Measurements from ENCODE around the gene POU2F2. TPM values are rescaled to one million over a fixed set of nuclear protein-coding genes. Genes with fewer than 3 reads are reported as not detected.

The POU2F2 gene
- total RNA-seq, 4 donors from 2014 or later: 0.55 to 3.2 (median 0.77) TPM; not detected in 1

GRCh38 chr19:42054205-42054604 is 78.0 kb downstream of the POU2F2 start:
- no peak for TF ChIP-seq CTCF (IDR thresholded peaks at IDR 0.05)
- Histone ChIP-seq H3K4me1 (no peaks in the 10 kb centered on the region), H3K27me3 (no peaks in the 10 kb centered on the region), H3K9me3 (no peaks in the 10 kb centered on the region), H3K27ac (no peak overlapping the region), H3K36me3 (no peaks in the 10 kb centered on the region), H3K4me3 (no peak overlapping the region)
- no peak for DNase-seq
- intact Hi-C loops (cut with DNase I; ENCODE audit: low total_unique reads): no loop called here

GRCh38 chr19:42053037-42053935 is 79.0 kb downstream of the POU2F2 start:
- H3K36me3 ChIP-seq: no peaks in the 10 kb centered on the region
- intact Hi-C loops (cut with DNase I; ENCODE audit: low total_unique reads): no loop called here
- DNase-seq: no peak

GRCh38 chr19:42052241-42052863 is 79.9 kb downstream of the POU2F2 start:
- no peak overlapping the region for H3K4me3 ChIP-seq
- no peak for DNase-seq
- no peaks in the 10 kb centered on the region for H3K27me3 ChIP-seq
- intact Hi-C loops (cut with DNase I; ENCODE audit: low total_unique reads): no loop called here
- no peak for TF ChIP-seq POLR2A (IDR thresholded peaks at IDR 0.05)
- H3K36me3 ChIP-seq: no peaks in the 10 kb centered on the region
- H3K4me1 ChIP-seq: no peaks in the 10 kb centered on the region
- no peaks in the 10 kb centered on the region for H3K9me3 ChIP-seq
- H3K27ac ChIP-seq: no peak overlapping the region

More at GRCh38 chr19:42053037-42053935, 79.0 kb downstream of the POU2F2 start:
- Histone ChIP-seq H3K27ac (no peak overlapping the region), H3K9me3 (no peaks in the 10 kb centered on the region), H3K4me1 (no peaks in the 10 kb centered on the region), H3K4me3 (no peak overlapping the region), H3K27me3 (no peaks in the 10 kb centered on the region)
- TF ChIP-seq CTCF (IDR thresholded peaks at IDR 0.05) (no peak), POLR2A (IDR thresholded peaks at IDR 0.05) (no peak)

- no peaks in the 10 kb centered on the region for H3K27me3 ChIP-seq
- H3K27ac ChIP-seq: no peak overlapping the region
- no peaks in the 10 kb centered on the region for H3K36me3 ChIP-seq
- DNase-seq: no peak
- no peak for TF ChIP-seq POLR2A (IDR thresholded peaks at IDR 0.05)
- TF ChIP-seq CTCF (IDR thresholded peaks at IDR 0.05): no peak
- H3K4me1 ChIP-seq: no peaks in the 10 kb centered on the region
- intact Hi-C loops (cut with DNase I; ENCODE audit: low total_unique reads): no loop called here
- H3K9me3 ChIP-seq: no peaks in the 10 kb centered on the region
- no peak overlapping the region for H3K4me3 ChIP-seq
Measured at GRCh38 chr19:42051166-42052115, 80.8 kb downstream of the POU2F2 start.

GRCh38 chr19:42048992-42049391 is 83.3 kb downstream of the POU2F2 start:
- intact Hi-C loops (cut with DNase I; ENCODE audit: low total_unique reads): no loop called here
- Histone ChIP-seq H3K27ac (no peak overlapping the region), H3K4me3 (no peak overlapping the region), H3K36me3 (no peaks in the 10 kb centered on the region), H3K4me1 (no peaks in the 10 kb centered on the region), H3K27me3 (no peaks in the 10 kb centered on the region), H3K9me3 (no peaks in the 10 kb centered on the region)
- TF ChIP-seq CTCF (IDR thresholded peaks at IDR 0.05): no peak
- TF ChIP-seq POLR2A (IDR thresholded peaks at IDR 0.05): no peak
- DNase-seq: no peak

Measured in uterus (tissue), 4 donors.